ENCODE data around the gene PM20D1.
"Not testable (repeated sequence)": the region's sequence is repeated elsewhere in the genome, so short reads cannot be mapped to it uniquely, and the experiment has no call there.

Gene PM20D1

GRCh38 chr1:205849619-205850355 is at the start of gene PM20D1:
TSS of gene PM20D1 (minus strand) at chr1:205850132. CDS start at chr1:205850072, 60 bp downstream.
- DNase-seq = peak; percentile 78

GRCh38 chr1:205896351-205896750 is 46.4 kb upstream of the PM20D1 start:
- no peak for DNase-seq

GRCh38 chr1:205894119-205894518 is 44.2 kb upstream of the PM20D1 start:
- not testable (repeated sequence) for DNase-seq

GRCh38 chr1:205892175-205892574 is 42.2 kb upstream of the PM20D1 start:
- not testable (repeated sequence) for DNase-seq

- not testable (repeated sequence) for DNase-seq
Measured at GRCh38 chr1:205891481-205891880, 41.5 kb upstream of the PM20D1 start.

GRCh38 chr1:205890631-205891030 is 40.7 kb upstream of the PM20D1 start:
- DNase-seq = not testable (repeated sequence)

GRCh38 chr1:205889706-205890105 is 39.8 kb upstream of the PM20D1 start:
- DNase-seq = not testable (repeated sequence)

GRCh38 chr1:205889006-205889405 is 39.1 kb upstream of the PM20D1 start:
- not testable (repeated sequence) for DNase-seq

- no peak for DNase-seq
Measured at GRCh38 chr1:205883792-205884191, 33.9 kb upstream of the PM20D1 start.

GRCh38 chr1:205880923-205881322 is 31.0 kb upstream of the PM20D1 start:
- DNase-seq = no peak

GRCh38 chr1:205879974-205880373 is 30.0 kb upstream of the PM20D1 start:
- no peak for DNase-seq

GRCh38 chr1:205878026-205878425 is 28.1 kb upstream of the PM20D1 start:
- no peak for DNase-seq

- DNase-seq = not testable (repeated sequence)
Measured at GRCh38 chr1:205873148-205873547, 23.2 kb upstream of the PM20D1 start.

GRCh38 chr1:205870236-205870635 is 20.3 kb upstream of the PM20D1 start:
- no peak for DNase-seq

GRCh38 chr1:205861540-205861939 is 11.6 kb upstream of the PM20D1 start:
- DNase-seq = no peak

- DNase-seq = no peak
Measured at GRCh38 chr1:205858141-205858961, 8.4 kb upstream of the PM20D1 start.

GRCh38 chr1:205857501-205857900 is 7.6 kb upstream of the PM20D1 start:
- DNase-seq = not testable (repeated sequence)

- no peak for DNase-seq
Measured at GRCh38 chr1:205856433-205856832, 6.5 kb upstream of the PM20D1 start.

- DNase-seq = no peak
Measured at GRCh38 chr1:205852969-205853368, 3.0 kb upstream of the PM20D1 start.

- no peak for DNase-seq
Measured at GRCh38 chr1:205851993-205852392, 2.1 kb upstream of the PM20D1 start.

- no peak for DNase-seq
Measured at GRCh38 chr1:205843036-205843859, 6.7 kb downstream of the PM20D1 start.

GRCh38 chr1:205842229-205842628 is 7.7 kb downstream of the PM20D1 start:
- DNase-seq = no peak
